Body of pancreas (tissue), 4 donors: Measurements from ENCODE around the gene GMPR2. TPM values are rescaled to one million over a fixed set of nuclear protein-coding genes. Genes with fewer than 3 reads are reported as not detected.

Experiments
- ATAC-seq: fragments of 150-250 bp; one replicate; pipeline ENCODE4 v1.9.1; 2016
- DNase-seq, 4 donors: peaks; one replicate each; pipeline ENCODE4 v3.0.0-alpha.2; 2019
- H3K27ac ChIP-seq, 4 donors: fragments of 200-600 bp; sonication (generic); 1 replicate in 3 of 4; 2 replicates in 1 of 4; pipeline versions ENCODE4 v1.5.1 to v1.6.1; 2016 to 2019; ENCODE audit warnings: mild to moderate bottlenecking in 1 of 4, mixed read lengths in 1 of 4, moderate library complexity in 1 of 4
- H3K27me3 ChIP-seq, 2 donors: fragments of 200-600 bp; sonication (generic); one replicate each; pipeline ENCODE4 v1.6.0; 2016; ENCODE audit warnings: mild to moderate bottlenecking in 1 of 2
- H3K36me3 ChIP-seq, 2 donors: fragments of 200-600 bp; sonication (generic); replicated peaks in 1 of 2; 2 replicates each; pipeline ENCODE4 v1.5.1; 2016; ENCODE audit warnings: low read depth in 2 of 2; ENCODE audit not compliant: insufficient read depth in 1 of 2
- H3K4me1 ChIP-seq: fragments of 200-600 bp; sonication (generic); one replicate; pipeline ENCODE4 v1.6.0; 2016
- H3K4me3 ChIP-seq, 2 donors: fragments of 200-600 bp; sonication (generic); 1 replicate in 1 of 2; 2 replicates in 1 of 2; pipeline ENCODE4 v1.5.1; 2016 to 2019
- H3K9me3 ChIP-seq, 3 donors: fragments of 200-600 bp; sonication (generic); 1 replicate in 2 of 3; 2 replicates in 1 of 3; pipeline ENCODE4 v1.5.1; 2016
- POLR2A ChIP-seq, 3 donors: fragments of 450-650 bp; IDR thresholded peaks; one replicate each; pipeline ENCODE4 v1.6.1; 2016; ENCODE audit warnings: antibody characterized with exemption in 3 of 3, mild to moderate bottlenecking in 2 of 3
- WGBS, 2 donors: methylation state at CpG; one replicate each; pipeline ENCODE4 v1.1.5; 2017; 5-methylcytosine and 5-hydroxymethylcytosine counted together
- intact Hi-C: fragments of 100-400 bp; cut with DNase I; formaldehyde crosslinking; loops from one replicate; pipeline ENCODE4 v1.15.1; 2023
- total RNA-seq, 2 donors: library from RNA; depleted of rRNA; stranded (reverse); fragments of >200 nt; gene quantifications; one replicate each; pipeline ENCODE4 v1.1.0, GENCODE V29; 2016
- TF ChIP-seq, protein P1 (sequence below), 7 experiments: fragments of 450-650 bp in 4 of 7; fragments of 200-600 bp in 3 of 7; sonication (generic) in 3 of 7; IDR thresholded peaks; one replicate each; pipeline ENCODE4 v1.5.1; 2016 to 2019; ENCODE audit warnings: antibody characterized with exemption in 7 of 7

The GMPR2 gene
- total RNA-seq, 2 donors from 2014 or later, result 30.9 to 41.9 TPM

DNA sequence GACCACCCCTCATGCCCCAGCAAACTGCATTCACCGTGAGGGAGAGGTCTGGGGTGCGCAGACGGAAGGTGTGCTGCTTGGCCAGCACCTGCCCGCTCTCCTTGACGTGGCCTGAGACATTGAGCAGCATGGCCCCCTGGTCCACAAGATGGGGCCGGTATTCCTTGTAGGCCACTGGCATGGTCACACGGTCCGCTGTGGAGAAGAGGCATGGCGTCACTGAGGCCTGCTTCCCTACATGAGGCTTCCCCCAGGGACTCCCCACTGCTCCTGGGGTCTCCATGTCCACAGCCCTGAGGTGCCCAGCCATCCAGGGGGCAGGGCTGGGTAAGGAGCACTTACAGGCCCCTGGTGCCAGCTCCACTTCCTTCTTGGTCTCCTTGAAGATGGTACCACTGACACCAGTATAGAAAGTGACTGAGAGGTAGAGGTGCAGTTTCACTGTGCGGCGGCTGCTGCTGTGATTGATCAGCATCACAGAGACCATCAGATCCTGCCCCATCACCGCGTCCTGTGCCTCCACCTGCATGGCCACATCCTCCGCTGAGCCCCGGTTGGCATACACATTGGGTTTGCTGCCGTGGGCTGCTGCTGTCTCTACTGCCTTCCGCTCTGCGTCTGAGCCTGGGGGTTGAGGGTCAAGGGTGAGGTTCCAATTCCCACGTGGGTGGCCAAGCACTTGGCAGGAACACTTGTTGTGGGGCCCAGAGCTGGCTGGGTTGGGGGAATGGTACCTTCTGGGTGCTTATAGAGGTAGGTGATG is 22.1 kb downstream of the GMPR2 start:
- Histone ChIP-seq H3K36me3 (peaks cover 0 to 2% of the 10 kb centered on the region in 2 donors), H3K27ac (no peak overlapping the region), H3K4me3 (no peak overlapping the region), H3K9me3 (no peaks in the 10 kb centered on the region), H3K4me1 (peaks cover 9% of the 10 kb centered on the region), H3K27me3 (no peaks in the 10 kb centered on the region)
- TF ChIP-seq, protein P1, sequence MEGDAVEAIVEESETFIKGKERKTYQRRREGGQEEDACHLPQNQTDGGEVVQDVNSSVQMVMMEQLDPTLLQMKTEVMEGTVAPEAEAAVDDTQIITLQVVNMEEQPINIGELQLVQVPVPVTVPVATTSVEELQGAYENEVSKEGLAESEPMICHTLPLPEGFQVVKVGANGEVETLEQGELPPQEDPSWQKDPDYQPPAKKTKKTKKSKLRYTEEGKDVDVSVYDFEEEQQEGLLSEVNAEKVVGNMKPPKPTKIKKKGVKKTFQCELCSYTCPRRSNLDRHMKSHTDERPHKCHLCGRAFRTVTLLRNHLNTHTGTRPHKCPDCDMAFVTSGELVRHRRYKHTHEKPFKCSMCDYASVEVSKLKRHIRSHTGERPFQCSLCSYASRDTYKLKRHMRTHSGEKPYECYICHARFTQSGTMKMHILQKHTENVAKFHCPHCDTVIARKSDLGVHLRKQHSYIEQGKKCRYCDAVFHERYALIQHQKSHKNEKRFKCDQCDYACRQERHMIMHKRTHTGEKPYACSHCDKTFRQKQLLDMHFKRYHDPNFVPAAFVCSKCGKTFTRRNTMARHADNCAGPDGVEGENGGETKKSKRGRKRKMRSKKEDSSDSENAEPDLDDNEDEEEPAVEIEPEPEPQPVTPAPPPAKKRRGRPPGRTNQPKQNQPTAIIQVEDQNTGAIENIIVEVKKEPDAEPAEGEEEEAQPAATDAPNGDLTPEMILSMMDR (IDR thresholded peaks at IDR 0.05), result no peak
- no peak for TF ChIP-seq POLR2A (IDR thresholded peaks at IDR 0.05)
- DNase-seq (no peak), ATAC-seq (no peak)
- WGBS, 2 donors, result 91 to 93% methylated on average over 7 to 19 of the region's 19 CpGs
- intact Hi-C loops, result loop anchor here (5.0 kb wide), 1 partner anchor 32 kb away; no protein-coding TSS in a partner anchor

DNA sequence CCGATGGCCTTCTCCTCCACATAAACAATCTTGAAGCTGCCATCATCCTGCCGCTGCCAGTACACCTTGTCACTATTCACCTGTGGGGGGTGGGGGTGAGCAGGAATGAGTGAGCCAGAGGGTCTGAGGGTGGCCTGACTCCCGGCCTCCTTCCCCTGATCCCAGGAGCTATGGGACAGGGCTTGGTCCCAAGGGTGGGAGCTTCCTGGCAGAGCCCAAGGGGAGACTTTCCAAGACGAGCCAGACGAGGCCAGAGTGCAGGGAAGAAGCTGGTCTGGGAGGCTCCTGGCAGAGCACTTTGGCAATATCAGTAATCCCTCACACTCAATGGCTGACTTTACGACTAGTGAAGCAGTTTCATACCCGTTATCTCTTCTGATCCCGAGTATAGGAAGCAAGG is 22.7 kb downstream of the GMPR2 start:
- no peaks in the 10 kb centered on the region for H3K27me3 ChIP-seq
- H3K36me3 ChIP-seq, result peaks cover 0 to 2% of the 10 kb centered on the region in 2 donors
- TF ChIP-seq POLR2A (IDR thresholded peaks at IDR 0.05), result no peak
- TF ChIP-seq, protein P1 (IDR thresholded peaks at IDR 0.05), result no peak
- H3K9me3 ChIP-seq, result no peaks in the 10 kb centered on the region
- DNase-seq, result no peak
- H3K4me3 ChIP-seq, result no peak overlapping the region
- H3K27ac ChIP-seq, result no peak overlapping the region
- no peak for ATAC-seq
- H3K4me1 ChIP-seq, result peaks cover 15% of the 10 kb centered on the region
- intact Hi-C loops, result no loop called here
- 88 to 93% methylated on average over 8 of the region's 8 CpGs for WGBS, 2 donors

DNA sequence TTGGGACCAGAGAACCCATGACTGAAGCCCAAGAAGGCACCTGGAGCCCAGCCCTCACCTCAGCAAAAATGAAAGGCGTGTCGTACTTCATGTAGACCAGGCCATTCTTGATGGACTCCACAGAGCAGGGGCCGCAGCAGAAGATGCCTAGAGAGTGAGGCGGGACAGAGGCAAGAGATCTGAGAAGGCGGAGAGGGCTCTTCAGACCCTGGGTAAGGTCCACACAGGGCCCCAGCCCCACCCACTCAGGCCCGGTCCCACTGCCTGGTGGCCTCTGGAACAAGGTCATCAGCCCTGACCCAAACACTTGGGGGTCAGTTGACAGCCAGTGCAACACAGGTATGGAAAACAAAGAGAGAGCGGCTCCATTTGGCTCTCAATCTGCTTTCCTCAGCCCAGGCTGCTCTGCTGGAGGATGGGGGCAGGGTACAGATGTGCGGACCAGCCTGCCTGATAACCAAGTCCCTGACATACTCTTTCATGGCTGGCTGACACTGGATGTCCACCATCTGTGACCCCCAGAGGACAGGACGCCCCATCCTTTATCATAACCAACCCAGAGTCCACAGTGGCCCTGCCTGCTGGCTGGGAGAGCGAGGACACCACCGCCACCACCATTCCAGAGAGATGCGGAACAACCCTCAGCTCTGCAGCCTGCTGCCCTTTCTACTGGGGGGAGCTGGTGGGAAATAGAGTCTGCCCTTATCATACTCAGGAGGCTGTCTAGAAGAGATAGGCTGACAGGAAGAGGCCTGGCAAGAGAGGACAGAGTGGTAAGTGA is 23.4 kb downstream of the GMPR2 start:
- Histone ChIP-seq H3K4me1 (peaks cover 15% of the 10 kb centered on the region), H3K9me3 (no peaks in the 10 kb centered on the region), H3K27me3 (no peaks in the 10 kb centered on the region), H3K27ac (no peak overlapping the region), H3K4me3 (no peak overlapping the region), H3K36me3 (peaks cover 0 to 2% of the 10 kb centered on the region in 2 donors)
- intact Hi-C loops, result no loop called here
- TF ChIP-seq, protein P1 (IDR thresholded peaks at IDR 0.05), result no peak
- DNase-seq, result no peak
- ATAC-seq, result no peak
- WGBS, 2 donors, result 83 to 90% methylated on average over 9 to 12 of the region's 12 CpGs

DNA sequence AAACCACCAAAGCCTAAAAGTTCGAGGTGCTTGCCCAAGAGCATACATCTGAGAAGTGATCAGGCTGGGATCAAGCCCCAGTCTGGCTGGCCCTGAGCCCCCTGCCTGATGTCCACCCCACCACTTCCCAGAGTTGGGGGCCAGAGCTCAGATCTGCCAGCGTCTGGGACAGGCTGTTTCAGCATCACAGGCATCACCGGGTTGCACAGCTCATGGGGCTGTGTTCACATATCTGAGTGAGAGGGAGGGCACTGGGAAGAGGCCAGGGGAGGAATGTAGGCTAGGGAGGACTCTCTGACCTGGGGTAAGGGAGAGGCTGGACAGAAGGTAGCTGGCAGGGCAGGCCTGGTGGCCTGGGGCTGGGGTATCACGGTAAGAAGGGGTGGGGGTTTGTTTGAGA is 24.2 kb downstream of the GMPR2 start:
- DNase-seq, result no peak
- no peaks in the 10 kb centered on the region for H3K9me3 ChIP-seq
- intact Hi-C loops, result no loop called here
- ATAC-seq, result no peak
- peaks cover 0 to 2% of the 10 kb centered on the region in 2 donors for H3K36me3 ChIP-seq
- TF ChIP-seq, protein P1 (IDR thresholded peaks at IDR 0.05), result no peak
- no peak for TF ChIP-seq POLR2A (IDR thresholded peaks at IDR 0.05)
- no peaks in the 10 kb centered on the region for H3K27me3 ChIP-seq
- H3K27ac ChIP-seq, result no peak overlapping the region
- no peak overlapping the region for H3K4me3 ChIP-seq
- 74 to 79% methylated on average over 4 of the region's 4 CpGs for WGBS, 2 donors
- H3K4me1 ChIP-seq, result peaks cover 15% of the 10 kb centered on the region
